Measurements from ENCODE around the gene GEMIN4. TPM values are rescaled to one million over a fixed set of nuclear protein-coding genes. Genes with fewer than 3 reads are reported as not detected.

The GEMIN4 gene
- polyA plus RNA-seq (29.5 to 34.2 TPM (median 30.2 TPM) in 3 replicates), polyA minus RNA-seq (35.9 to 107 TPM (median 40.7 TPM) in 3 replicates)
- 8.8 TPM for polyA plus RNA-seq (2011; ENCODE audit: low read depth)
- 18.4 and 23.9 TPM in 2 replicates for polyA plus RNA-seq (2011; cell fraction: cytosol; rRNA removed)
- polyA plus RNA-seq (2011; cell fraction: nucleus; rRNA removed), result 29.3 and 45.9 TPM in 2 replicates
- 16.2 and 29.7 TPM in 2 replicates for polyA plus RNA-seq (2012; ENCODE audit: low replicate concordance)
- 26.7 TPM for polyA minus RNA-seq (2011; cell fraction: cytosol; rRNA and poly(A)+ RNA removed)
- 26.0 and 32.7 TPM in 2 replicates for polyA minus RNA-seq (2011; cell fraction: nucleus; rRNA and poly(A)+ RNA removed)

DNA sequence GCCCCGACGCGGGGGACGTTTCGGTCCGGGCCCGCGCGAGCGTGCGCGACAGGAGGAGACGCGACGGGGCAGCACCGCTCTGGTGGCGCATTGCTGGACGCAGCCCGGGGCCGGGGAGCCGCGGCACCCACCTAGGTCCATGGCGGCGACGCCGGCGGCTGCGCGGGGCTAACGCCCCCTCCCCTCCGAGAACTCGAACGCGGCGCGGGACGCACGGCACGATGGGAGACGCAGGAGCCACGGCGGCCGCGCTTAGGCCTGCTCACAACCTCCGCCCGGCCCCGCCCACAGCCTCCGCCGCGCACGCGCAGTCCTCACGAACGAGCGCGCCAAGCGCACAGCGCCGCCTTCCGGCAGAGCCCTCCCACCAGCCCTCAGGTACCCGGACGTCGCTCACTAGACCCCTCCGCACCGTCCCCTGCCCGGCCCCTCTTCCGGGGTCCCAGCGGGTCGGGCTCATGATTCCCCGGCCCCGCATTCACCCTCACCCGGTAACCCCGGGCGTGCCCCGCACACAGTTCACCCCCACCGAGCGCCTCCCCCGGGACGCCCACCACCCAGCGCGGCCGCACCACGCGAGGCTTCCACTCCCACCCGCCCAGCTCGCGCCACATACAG is at the start of gene GEMIN4:
GEMIN4 (minus strand) TSS at position 263 of the 618 bp plus-strand sequence; CDS start at position 141, 122 bp downstream.
- dilution Hi-C loops (cut with MboI; ENCODE audit: extremely low pct_ligation_motif_present, low sequenced_read_pairs), result no loop called here
- no peaks in the 10 kb centered on the region for H3K9me3 ChIP-seq (ENCODE audit: control insufficient read depth, low read depth, low read length)
- H3K4me3 ChIP-seq (ENCODE audit: control insufficient read depth in 2 of 3, extremely low read depth in 1 of 3, insufficient read depth in 2 of 3, low read depth in 1 of 3, low read length in 3 of 3), result peak within 1 kb of the TSS; percentile 54 to 92 (median 87)
- TF ChIP-seq EZH2 (IDR thresholded peaks at IDR 0.05; ENCODE audit: low read length) (no peak), CTCF (optimal IDR thresholded peaks at IDR 0.05 in 1 of 3, IDR thresholded peaks at IDR 0.05 in 1 of 3, conservative IDR thresholded peaks at IDR 0.05 in 1 of 3; ENCODE audit: extremely low read depth in 1 of 3, insufficient read depth in 2 of 3, low read length in 3 of 3) (peak; percentile 71 to 99 (median 97))
- H3K79me2 ChIP-seq (ENCODE audit: control insufficient read depth, insufficient read depth, low read length), result peaks cover 46% of the 10 kb centered on the region
- peak within 1 kb of the TSS; percentile 87 for H3K4me2 ChIP-seq (ENCODE audit: control insufficient read depth, extremely low read depth, insufficient read depth, low read depth, low read length)
- peaks cover 30% of the 10 kb centered on the region for H3K4me1 ChIP-seq (ENCODE audit: control insufficient read depth, extremely low read depth, insufficient read depth, low read length)
- no peaks in the 10 kb centered on the region for H3K9me1 ChIP-seq (ENCODE audit: control insufficient read depth, extremely low read depth, insufficient read depth, low read length)
- peaks cover 5 to 14% of the 10 kb centered on the region in 2 experiments for H3K36me3 ChIP-seq (ENCODE audit: control insufficient read depth in 2 of 2, extremely low read depth in 1 of 2, insufficient read depth in 2 of 2, low read length in 2 of 2)
- DNase-seq (ENCODE audit: low read depth, low spot score) (peak; percentile 32), FAIRE-seq (no peak)
- H3K27ac ChIP-seq (ENCODE audit: control insufficient read depth, insufficient read depth, low read length), result peak within 1 kb of the TSS; percentile 85
- H4K20me1 ChIP-seq (ENCODE audit: control insufficient read depth, extremely low read depth, insufficient read depth, low read length), result no peaks in the 10 kb centered on the region
- peak within 1 kb of the TSS; percentile 67 for H2AFZ ChIP-seq (ENCODE audit: control insufficient read depth, low read length)
- H3K27me3 ChIP-seq (ENCODE audit: control insufficient read depth, extremely low read depth, insufficient read depth, low read length), result no peaks in the 10 kb centered on the region
- peak within 1 kb of the TSS; percentile 90 for H3K9ac ChIP-seq (ENCODE audit: control insufficient read depth, extremely low read depth, insufficient read depth, low read length)

DNA sequence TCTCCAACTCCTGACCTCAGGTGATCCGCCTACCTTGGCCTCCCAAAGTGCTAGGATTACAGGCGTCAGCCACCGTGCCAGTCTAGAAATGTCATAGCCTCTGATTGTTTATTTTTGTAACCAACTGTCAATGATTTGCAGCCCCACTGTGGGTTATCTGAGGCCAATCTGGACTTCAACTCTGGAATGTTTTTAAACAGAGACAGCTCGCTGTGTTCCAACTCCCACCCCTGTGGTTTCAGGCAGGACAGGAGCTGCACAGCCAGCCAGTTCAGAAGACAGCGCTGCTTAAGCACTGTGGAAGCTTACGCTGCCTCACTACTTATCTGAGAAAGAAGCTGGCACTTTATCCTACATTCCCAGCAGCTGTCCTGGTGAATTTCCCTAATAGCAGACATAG is 49.6 kb upstream of the GEMIN4 start:
- Histone ChIP-seq H4K20me1 (ENCODE audit: control insufficient read depth, extremely low read depth, insufficient read depth, low read length) (no peaks in the 10 kb centered on the region), H2AFZ (ENCODE audit: control insufficient read depth, low read length) (no peak overlapping the region), H3K4me3 (ENCODE audit: control insufficient read depth in 2 of 3, extremely low read depth in 1 of 3, insufficient read depth in 2 of 3, low read depth in 1 of 3, low read length in 3 of 3) (no peak overlapping the region), H3K9ac (ENCODE audit: control insufficient read depth, extremely low read depth, insufficient read depth, low read length) (no peak overlapping the region), H3K9me3 (ENCODE audit: control insufficient read depth, low read depth, low read length) (no peaks in the 10 kb centered on the region), H3K27me3 (ENCODE audit: control insufficient read depth, extremely low read depth, insufficient read depth, low read length) (no peaks in the 10 kb centered on the region), H3K4me2 (ENCODE audit: control insufficient read depth, extremely low read depth, insufficient read depth, low read depth, low read length) (no peak overlapping the region), H3K36me3 (ENCODE audit: control insufficient read depth in 2 of 2, extremely low read depth in 1 of 2, insufficient read depth in 2 of 2, low read length in 2 of 2) (peaks cover 27 to 39% of the 10 kb centered on the region in 2 experiments), H3K27ac (ENCODE audit: control insufficient read depth, insufficient read depth, low read length) (no peak overlapping the region), H3K79me2 (ENCODE audit: control insufficient read depth, insufficient read depth, low read length) (no peaks in the 10 kb centered on the region), H3K4me1 (ENCODE audit: control insufficient read depth, extremely low read depth, insufficient read depth, low read length) (no peaks in the 10 kb centered on the region), H3K9me1 (ENCODE audit: control insufficient read depth, extremely low read depth, insufficient read depth, low read length) (no peaks in the 10 kb centered on the region)
- DNase-seq (ENCODE audit: low read depth, low spot score), result no peak
- TF ChIP-seq EZH2 (IDR thresholded peaks at IDR 0.05; ENCODE audit: low read length) (no peak), CTCF (optimal IDR thresholded peaks at IDR 0.05 in 1 of 3, IDR thresholded peaks at IDR 0.05 in 1 of 3, conservative IDR thresholded peaks at IDR 0.05 in 1 of 3; ENCODE audit: extremely low read depth in 1 of 3, insufficient read depth in 2 of 3, low read length in 3 of 3) (no peak)
- FAIRE-seq, result no peak
- dilution Hi-C loops (cut with MboI; ENCODE audit: extremely low pct_ligation_motif_present, low sequenced_read_pairs), result no loop called here

All from keratinocyte (primary cell).